Measurements from ENCODE around the gene NME1.

DNA sequence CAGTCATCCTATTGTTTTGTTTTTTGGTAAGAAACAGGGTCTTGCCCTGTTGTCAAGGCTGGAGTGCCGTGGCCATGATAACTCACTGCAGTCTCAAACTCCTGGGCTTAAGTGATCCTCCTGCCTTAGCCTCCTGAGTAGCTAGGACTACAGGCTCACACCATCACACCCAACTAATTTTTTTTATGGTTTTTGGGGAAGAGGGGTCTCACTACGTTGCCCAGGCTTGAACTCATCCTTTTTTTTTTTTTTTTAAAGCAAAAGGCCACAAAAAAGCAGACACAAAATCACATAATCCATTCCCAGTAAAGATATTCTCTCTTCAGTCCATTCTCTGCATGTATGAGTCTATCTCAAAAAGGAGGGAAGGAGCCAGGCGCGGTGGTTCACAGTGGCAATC, 38.2 kb upstream of the NME1 start:
- no peak for TF ChIP-seq POLR2AphosphoS5 (IDR thresholded peaks at IDR 0.05; ENCODE audit: low read depth, low read length)
- TF ChIP-seq, protein P1, sequence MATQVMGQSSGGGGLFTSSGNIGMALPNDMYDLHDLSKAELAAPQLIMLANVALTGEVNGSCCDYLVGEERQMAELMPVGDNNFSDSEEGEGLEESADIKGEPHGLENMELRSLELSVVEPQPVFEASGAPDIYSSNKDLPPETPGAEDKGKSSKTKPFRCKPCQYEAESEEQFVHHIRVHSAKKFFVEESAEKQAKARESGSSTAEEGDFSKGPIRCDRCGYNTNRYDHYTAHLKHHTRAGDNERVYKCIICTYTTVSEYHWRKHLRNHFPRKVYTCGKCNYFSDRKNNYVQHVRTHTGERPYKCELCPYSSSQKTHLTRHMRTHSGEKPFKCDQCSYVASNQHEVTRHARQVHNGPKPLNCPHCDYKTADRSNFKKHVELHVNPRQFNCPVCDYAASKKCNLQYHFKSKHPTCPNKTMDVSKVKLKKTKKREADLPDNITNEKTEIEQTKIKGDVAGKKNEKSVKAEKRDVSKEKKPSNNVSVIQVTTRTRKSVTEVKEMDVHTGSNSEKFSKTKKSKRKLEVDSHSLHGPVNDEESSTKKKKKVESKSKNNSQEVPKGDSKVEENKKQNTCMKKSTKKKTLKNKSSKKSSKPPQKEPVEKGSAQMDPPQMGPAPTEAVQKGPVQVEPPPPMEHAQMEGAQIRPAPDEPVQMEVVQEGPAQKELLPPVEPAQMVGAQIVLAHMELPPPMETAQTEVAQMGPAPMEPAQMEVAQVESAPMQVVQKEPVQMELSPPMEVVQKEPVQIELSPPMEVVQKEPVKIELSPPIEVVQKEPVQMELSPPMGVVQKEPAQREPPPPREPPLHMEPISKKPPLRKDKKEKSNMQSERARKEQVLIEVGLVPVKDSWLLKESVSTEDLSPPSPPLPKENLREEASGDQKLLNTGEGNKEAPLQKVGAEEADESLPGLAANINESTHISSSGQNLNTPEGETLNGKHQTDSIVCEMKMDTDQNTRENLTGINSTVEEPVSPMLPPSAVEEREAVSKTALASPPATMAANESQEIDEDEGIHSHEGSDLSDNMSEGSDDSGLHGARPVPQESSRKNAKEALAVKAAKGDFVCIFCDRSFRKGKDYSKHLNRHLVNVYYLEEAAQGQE (IDR thresholded peaks at IDR 0.05; ENCODE audit: insufficient read depth in 1 of 2, low read depth in 2 of 2, low read length in 2 of 2) = no peak
